Breast epithelium (tissue), 4 donors: ENCODE data around the gene HES5. TPM values are rescaled to one million over a fixed set of nuclear protein-coding genes. Genes with fewer than 3 reads are reported as not detected.

Experiments
- DNase-seq, 2 donors: peaks; one replicate each; pipeline ENCODE4 v3.0.0-alpha.2; 2019; ENCODE audit warnings: low spot score in 2 of 2
- H3K27ac ChIP-seq, 2 donors: fragments of 200-600 bp; sonication (generic) in 1 of 2; one replicate each; pipeline ENCODE4 v1.5.1; 2016 to 2019; ENCODE audit warnings: mild to moderate bottlenecking in 1 of 2
- H3K27me3 ChIP-seq, 2 donors: fragments of 200-600 bp; sonication (generic) in 1 of 2; one replicate each; pipeline versions ENCODE4 v1.5.1 to v1.6.0; 2017 to 2019; ENCODE audit warnings: control low read depth in 1 of 2, mild to moderate bottlenecking in 1 of 2
- H3K36me3 ChIP-seq: fragments of 200-600 bp; one replicate; pipeline ENCODE4 v1.5.1; 2019
- H3K4me1 ChIP-seq, 2 donors: fragments of 200-600 bp; sonication (generic); one replicate each; pipeline ENCODE4 v1.5.1; 2016 to 2019; ENCODE audit warnings: control low read depth in 1 of 2
- H3K4me3 ChIP-seq, 3 donors: fragments of 200-600 bp; sonication (generic); 1 replicate in 2 of 3; 2 replicates in 1 of 3; pipeline ENCODE4 v1.5.1; 2016 to 2019; ENCODE audit warnings: mild to moderate bottlenecking in 3 of 3, moderate library complexity in 2 of 3
- H3K9me3 ChIP-seq, 2 donors: fragments of 200-600 bp; sonication (generic) in 1 of 2; one replicate each; pipeline ENCODE4 v1.5.1; 2016 to 2019; ENCODE audit warnings: control low read depth in 1 of 2
- CTCF ChIP-seq, 3 donors: fragments of 450-650 bp; IDR thresholded peaks; one replicate each; pipeline ENCODE4 v1.5.1; 2016 to 2017; ENCODE audit warnings: antibody characterized with exemption in 3 of 3, mild to moderate bottlenecking in 3 of 3, moderate library complexity in 3 of 3
- POLR2A ChIP-seq: fragments of 450-650 bp; IDR thresholded peaks from one replicate; pipeline ENCODE4 v1.6.1; 2016; ENCODE audit warnings: antibody characterized with exemption, mild to moderate bottlenecking, moderate library complexity
- POLR2AphosphoS5 ChIP-seq, 3 donors: sonication (generic); formaldehyde crosslinking; IDR thresholded peaks; one replicate each; pipeline ENCODE4 v1.6.1; 2017; ENCODE audit warnings: antibody characterized with exemption in 3 of 3
- intact Hi-C: fragments of 100-400 bp; cut with DNase I; formaldehyde crosslinking; loops from one replicate; pipeline ENCODE4 v1.15.1; 2023; ENCODE audit warnings: low total_unique reads
- total RNA-seq, 3 donors: library from RNA; depleted of rRNA; stranded (reverse); fragments of >200 nt; gene quantifications; one replicate each; pipeline ENCODE4 v1.1.0, GENCODE V29; 2016

The HES5 gene
- total RNA-seq, 3 donors from 2014 or later, result not detected

- peaks cover 15 to 19% of the 10 kb centered on the region in 2 donors for H3K4me1 ChIP-seq
- H3K27me3 ChIP-seq, result no peaks in the 10 kb centered on the region
- H3K36me3 ChIP-seq, result no peaks in the 10 kb centered on the region
- peak overlapping the region; percentile 66 to 96 (median 74) for H3K4me3 ChIP-seq
- intact Hi-C loops, result no loop called here
- TF ChIP-seq CTCF (IDR thresholded peaks at IDR 0.05), result peak in 1 of 3 donors; percentile 4
- TF ChIP-seq POLR2AphosphoS5 (IDR thresholded peaks at IDR 0.05), result no peak
- no peaks in the 10 kb centered on the region for H3K9me3 ChIP-seq
- H3K27ac ChIP-seq, result peak overlapping the region; percentile 95 to 99
- no peak for DNase-seq
Observed at GRCh38 chr1:2556678-2557481, 26.8 kb upstream of the HES5 start.

- H3K36me3 ChIP-seq, result no peaks in the 10 kb centered on the region
- peak within 1 kb of the TSS; percentile 66 to 96 (median 74) for H3K4me3 ChIP-seq
- H3K9me3 ChIP-seq, result no peaks in the 10 kb centered on the region
- intact Hi-C loops, result no loop called here
- peak in 1 of 2 donors; percentile 46 for DNase-seq
- H3K27me3 ChIP-seq, result no peaks in the 10 kb centered on the region
- TF ChIP-seq POLR2AphosphoS5 (IDR thresholded peaks at IDR 0.05) (peak in 1 of 3 donors; percentile 46), POLR2A (no peak), CTCF (IDR thresholded peaks at IDR 0.05) (peak in 1 of 3 donors; percentile 16)
- H3K27ac ChIP-seq, result peak within 1 kb of the TSS; percentile 95 to 99
- peaks cover 15 to 19% of the 10 kb centered on the region in 2 donors for H3K4me1 ChIP-seq
Observed at GRCh38 chr1:2556277-2556677, 26.2 kb upstream of the HES5 start, which contains the start of gene TNFRSF14. Gene TNFRSF14 (plus strand): TSS chr1:2556371. CDS start chr1:2556665, 294 bp downstream.

GRCh38 chr1:2555634-2556276 is 25.7 kb upstream of the HES5 start:
- no peaks in the 10 kb centered on the region for H3K36me3 ChIP-seq
- intact Hi-C loops, result no loop called here
- TF ChIP-seq POLR2AphosphoS5 (IDR thresholded peaks at IDR 0.05) (peak; percentile 69 to 96 (median 94)), CTCF (IDR thresholded peaks at IDR 0.05) (no peak), POLR2A (peak; percentile 66)

GRCh38 chr1:2554621-2555387 is 24.7 kb upstream of the HES5 start:
- TF ChIP-seq POLR2A (no peak), CTCF (IDR thresholded peaks at IDR 0.05) (no peak), POLR2AphosphoS5 (IDR thresholded peaks at IDR 0.05) (no peak)
- H3K36me3 ChIP-seq, result no peaks in the 10 kb centered on the region
- H3K27me3 ChIP-seq, result no peaks in the 10 kb centered on the region
- intact Hi-C loops, result no loop called here
- peaks cover 15 to 19% of the 10 kb centered on the region in 2 donors for H3K4me1 ChIP-seq
- H3K9me3 ChIP-seq, result no peaks in the 10 kb centered on the region
- H3K27ac ChIP-seq, result peak overlapping the region; percentile 95 to 99
- peak overlapping the region in 2 of 3 donors; percentile 66 to 96 for H3K4me3 ChIP-seq
- no peak for DNase-seq

More at GRCh38 chr1:2555634-2556276, 25.7 kb upstream of the HES5 start:
- Histone ChIP-seq H3K4me1 (peaks cover 15 to 19% of the 10 kb centered on the region in 2 donors), H3K27ac (peak overlapping the region; percentile 95 to 99), H3K9me3 (no peaks in the 10 kb centered on the region), H3K27me3 (no peaks in the 10 kb centered on the region), H3K4me3 (peak overlapping the region; percentile 66 to 96 (median 74))
- peak; percentile 86 to 87 for DNase-seq
